ENCODE data around the gene LRRC23. TPM values are rescaled to one million over a fixed set of nuclear protein-coding genes. Genes with fewer than 3 reads are reported as not detected.
"Not testable (repeated sequence)": the region's sequence is repeated elsewhere in the genome, so short reads cannot be mapped to it uniquely, and the experiment has no call there.

The LRRC23 gene
- total RNA-seq, 4 donors from 2014 or later: 8.7 to 16.4 (median 13.0) TPM

GRCh38 chr12:6871052-6871957 is 33.3 kb upstream of the LRRC23 start:
- 76 to 79% methylated on average over 7 to 12 of the region's 12 CpGs for WGBS, 2 donors
- H3K27ac ChIP-seq: peak overlapping the region in 1 of 3 donors; percentile 53
- TF ChIP-seq CTCF (IDR thresholded peaks at IDR 0.05) (no peak), POLR2A (IDR thresholded peaks at IDR 0.05) (no peak)
- peaks cover 26 to 42% of the 10 kb centered on the region in 2 donors for H3K4me1 ChIP-seq
- H3K4me3 ChIP-seq (replicated peaks in 1 of 3): peak overlapping the region in 1 of 3 donors; percentile 66
- H3K36me3 ChIP-seq: peaks cover 12 to 14% of the 10 kb centered on the region in 2 donors
- no peaks in the 10 kb centered on the region for H3K27me3 ChIP-seq
- intact Hi-C loops (cut with DNase I): loop anchor here (5.0 kb wide), 2 partner anchors 41 to 96 kb away; partner anchors contain the start of gene ENO2
- DNase-seq: no peak
- H3K9me3 ChIP-seq: no peaks in the 10 kb centered on the region

- WGBS, 2 donors: 0 to 2% methylated on average over 16 to 17 of the region's 40 CpGs
- Histone ChIP-seq H3K9me3 (no peaks in the 10 kb centered on the region), H3K4me3 (replicated peaks in 1 of 3) (peak overlapping the region; percentile 45 to 81 (median 66)), H3K27ac (peak overlapping the region; percentile 31 to 87 (median 53)), H3K4me1 (peaks cover 22 to 38% of the 10 kb centered on the region in 2 donors), H3K27me3 (no peaks in the 10 kb centered on the region), H3K36me3 (peaks cover 12 to 14% of the 10 kb centered on the region in 2 donors)
- intact Hi-C loops (cut with DNase I): loop anchor here (5.0 kb wide), 2 partner anchors 40 to 95 kb away; partner anchors contain the start of gene ENO2
- TF ChIP-seq POLR2A (IDR thresholded peaks at IDR 0.05): no peak
- peak; percentile 67 to 99 (median 88) for TF ChIP-seq CTCF (IDR thresholded peaks at IDR 0.05)
- peak; percentile 84 to 89 for DNase-seq
These were observed 32.3 kb upstream of the LRRC23 start for GRCh38 chr12:6872073-6873048.

GRCh38 chr12:6873094-6874014 is 31.3 kb upstream of the LRRC23 start, which contains the start of gene SPSB2:
TSS of gene SPSB2 (minus strand) at chr12:6873303. CDS start at chr12:6872901, 402 bp downstream.
- peaks cover 19 to 36% of the 10 kb centered on the region in 2 donors for H3K4me1 ChIP-seq
- DNase-seq: peak; percentile 99
- H3K4me3 ChIP-seq (replicated peaks in 1 of 3): peak within 1 kb of the TSS; percentile 55 to 81 (median 66)
- TF ChIP-seq POLR2A (IDR thresholded peaks at IDR 0.05): peak; percentile 22 to 86
- no peak for TF ChIP-seq CTCF (IDR thresholded peaks at IDR 0.05)
- H3K27me3 ChIP-seq: no peaks in the 10 kb centered on the region
- H3K36me3 ChIP-seq: peaks cover 10 to 12% of the 10 kb centered on the region in 2 donors
- intact Hi-C loops (cut with DNase I): loop anchor here (5.0 kb wide), 2 partner anchors 39 to 94 kb away; partner anchors contain the start of gene ENO2
- no peaks in the 10 kb centered on the region for H3K9me3 ChIP-seq
- WGBS, 2 donors: 1 to 4% methylated on average over 7 to 19 of the region's 66 CpGs
- H3K27ac ChIP-seq: peak within 1 kb of the TSS; percentile 31 to 87 (median 53)

GRCh38 chr12:6874015-6874368 is 30.6 kb upstream of the LRRC23 start:
- intact Hi-C loops (cut with DNase I): loop anchor here (5.0 kb wide), 2 partner anchors 38 to 93 kb away; partner anchors contain the start of gene ENO2
- DNase-seq, H3K9me3 ChIP-seq, H3K27me3 ChIP-seq: not testable (repeated sequence)
- Histone ChIP-seq H3K4me3 (replicated peaks in 1 of 3) (peak overlapping the region; percentile 55 to 81 (median 66)), H3K36me3 (peaks cover 10 to 12% of the 10 kb centered on the region in 2 donors), H3K4me1 (peaks cover 13 to 30% of the 10 kb centered on the region in 2 donors), H3K27ac (peak overlapping the region; percentile 31 to 87 (median 41))
- 49 to 60% methylated on average over 9 of the region's 9 CpGs for WGBS, 2 donors

GRCh38 chr12:6879824-6880223 is 24.8 kb upstream of the LRRC23 start:
- H3K27ac ChIP-seq; H3K4me1 ChIP-seq; H3K4me3 ChIP-seq (replicated peaks in 1 of 3); H3K36me3 ChIP-seq; H3K27me3 ChIP-seq; intact Hi-C loops (cut with DNase I); H3K9me3 ChIP-seq: not testable (repeated sequence)
- WGBS, 2 donors: 73 to 76% methylated on average over 11 of the region's 11 CpGs
- DNase-seq: peak in 1 of 2 donors; percentile 32

All from thyroid gland (tissue), 4 donors.